ENCODE measurements around the gene INMT.

Gene INMT

DNA sequence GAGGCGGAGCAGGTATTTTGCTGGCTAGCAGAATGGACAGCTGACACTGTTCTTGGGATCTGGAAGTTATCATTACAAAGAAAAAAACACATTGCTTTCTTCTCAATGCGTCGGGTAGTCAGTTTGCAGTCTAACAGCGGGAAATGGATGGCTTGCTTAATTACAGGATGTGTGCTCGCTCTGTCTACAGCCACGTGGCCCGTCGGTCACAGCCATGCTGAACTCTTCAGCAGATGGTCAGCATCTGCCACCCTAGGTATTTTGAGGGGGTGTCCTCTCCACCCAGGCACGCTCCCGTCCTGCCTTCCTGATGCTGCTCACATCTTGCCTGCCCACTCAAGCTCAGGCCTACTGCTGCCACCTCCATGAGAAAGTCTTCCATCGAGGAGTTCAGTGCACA is 20.4 kb upstream of the INMT start:
- DNase-seq (ENCODE audit: low spot score) = no peak
- Histone ChIP-seq H3K4me3 (no peak overlapping the region), H3K27ac (no peak overlapping the region)
- TF ChIP-seq, protein P1, sequence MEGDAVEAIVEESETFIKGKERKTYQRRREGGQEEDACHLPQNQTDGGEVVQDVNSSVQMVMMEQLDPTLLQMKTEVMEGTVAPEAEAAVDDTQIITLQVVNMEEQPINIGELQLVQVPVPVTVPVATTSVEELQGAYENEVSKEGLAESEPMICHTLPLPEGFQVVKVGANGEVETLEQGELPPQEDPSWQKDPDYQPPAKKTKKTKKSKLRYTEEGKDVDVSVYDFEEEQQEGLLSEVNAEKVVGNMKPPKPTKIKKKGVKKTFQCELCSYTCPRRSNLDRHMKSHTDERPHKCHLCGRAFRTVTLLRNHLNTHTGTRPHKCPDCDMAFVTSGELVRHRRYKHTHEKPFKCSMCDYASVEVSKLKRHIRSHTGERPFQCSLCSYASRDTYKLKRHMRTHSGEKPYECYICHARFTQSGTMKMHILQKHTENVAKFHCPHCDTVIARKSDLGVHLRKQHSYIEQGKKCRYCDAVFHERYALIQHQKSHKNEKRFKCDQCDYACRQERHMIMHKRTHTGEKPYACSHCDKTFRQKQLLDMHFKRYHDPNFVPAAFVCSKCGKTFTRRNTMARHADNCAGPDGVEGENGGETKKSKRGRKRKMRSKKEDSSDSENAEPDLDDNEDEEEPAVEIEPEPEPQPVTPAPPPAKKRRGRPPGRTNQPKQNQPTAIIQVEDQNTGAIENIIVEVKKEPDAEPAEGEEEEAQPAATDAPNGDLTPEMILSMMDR (IDR thresholded peaks at IDR 0.05) = no peak

DNA sequence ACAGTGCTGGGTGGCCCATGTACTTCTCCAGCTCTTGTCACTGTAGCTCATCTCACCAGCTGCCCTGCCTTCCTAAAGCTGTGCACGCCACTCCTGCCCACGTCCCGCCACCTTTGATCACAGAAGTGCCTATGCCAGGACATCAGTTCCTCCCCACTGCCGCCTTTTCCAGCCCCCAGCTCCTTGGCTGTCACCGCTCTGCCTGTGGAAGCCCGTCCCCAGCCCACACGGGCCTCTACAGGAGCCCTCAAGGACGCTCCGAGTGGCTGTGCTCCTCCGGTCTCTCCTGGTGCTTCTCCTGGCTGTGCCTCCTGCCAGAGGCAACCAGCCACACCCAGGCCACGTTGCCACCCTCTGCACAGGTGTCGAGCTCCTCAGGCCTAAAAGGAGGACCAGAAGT is 19.3 kb upstream of the INMT start:
- Histone ChIP-seq H3K27ac (no peak overlapping the region), H3K4me3 (no peak overlapping the region)
- no peak for DNase-seq (ENCODE audit: low spot score)
- TF ChIP-seq, protein P1 (IDR thresholded peaks at IDR 0.05) = no peak

DNA sequence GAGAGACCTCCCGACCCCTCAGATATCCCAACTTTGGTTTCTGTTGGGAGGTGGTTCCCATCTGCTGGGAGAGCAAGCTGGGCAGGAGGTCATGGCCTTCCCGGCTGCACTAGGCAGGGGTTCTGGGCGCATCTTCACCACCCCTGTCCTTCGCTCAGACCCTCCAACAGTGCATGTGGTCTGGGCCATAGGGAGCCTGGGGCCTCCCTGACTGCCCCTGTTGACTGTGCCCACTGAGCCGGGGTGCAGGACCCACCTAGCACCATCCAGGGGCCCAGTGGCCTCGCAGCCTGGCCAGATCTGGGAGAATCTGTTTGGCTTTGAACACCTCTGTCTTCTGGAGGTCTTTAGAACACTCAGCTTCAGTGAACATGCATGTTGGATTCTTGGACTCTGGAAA is 18.7 kb upstream of the INMT start:
- Histone ChIP-seq H3K4me3 (no peak overlapping the region), H3K27ac (no peak overlapping the region)
- DNase-seq (ENCODE audit: low spot score) = no peak
- TF ChIP-seq, protein P1 (IDR thresholded peaks at IDR 0.05) = no peak

DNA sequence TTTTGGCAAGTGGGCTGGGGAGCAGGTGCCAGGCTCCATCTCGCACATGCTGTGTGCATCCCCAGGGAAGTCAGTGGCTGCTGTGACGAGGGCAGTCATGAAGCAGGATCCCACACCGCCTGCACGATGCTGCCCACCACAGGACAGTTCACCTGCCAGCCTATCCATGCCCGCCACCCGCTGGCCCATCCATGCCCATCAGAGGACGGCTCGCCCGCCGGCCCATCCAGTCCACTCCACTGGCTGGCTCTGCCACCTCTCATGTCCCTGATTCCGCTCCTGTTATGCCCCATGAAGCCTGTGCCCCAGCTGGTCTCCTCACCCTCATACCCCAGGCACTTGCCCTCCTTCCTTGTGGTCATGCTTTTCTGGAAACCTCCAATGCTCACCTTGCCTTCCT is 18.2 kb upstream of the INMT start:
- TF ChIP-seq, protein P1 (IDR thresholded peaks at IDR 0.05) = no peak
- no peak overlapping the region for H3K27ac ChIP-seq

DNA sequence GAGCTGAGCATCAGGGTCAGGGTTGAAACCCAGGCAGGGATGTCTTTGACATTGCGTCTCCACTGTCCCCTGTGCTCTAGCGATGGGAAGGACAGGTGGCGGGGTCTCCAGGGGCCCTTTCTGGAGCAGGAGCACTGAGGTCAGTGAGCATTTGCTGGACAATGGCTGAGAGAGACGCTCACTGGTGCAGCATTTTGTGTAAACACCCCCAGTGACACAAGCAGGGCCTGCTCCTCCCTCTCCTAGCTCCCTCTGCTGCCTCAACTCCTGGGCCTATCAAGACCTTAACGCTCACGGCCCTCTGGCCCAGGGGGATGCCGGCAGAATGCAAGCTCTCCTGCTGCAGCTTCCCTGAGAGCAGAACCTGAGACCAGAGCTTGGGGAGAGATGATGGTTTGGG is 17.4 kb upstream of the INMT start:
- no peak for DNase-seq (ENCODE audit: low spot score)
- TF ChIP-seq, protein P1 (IDR thresholded peaks at IDR 0.05) = no peak

More for the DNA sequence above, 18.2 kb upstream of the INMT start:
- no peak overlapping the region for H3K4me3 ChIP-seq
- DNase-seq (ENCODE audit: low spot score) = no peak

DNA sequence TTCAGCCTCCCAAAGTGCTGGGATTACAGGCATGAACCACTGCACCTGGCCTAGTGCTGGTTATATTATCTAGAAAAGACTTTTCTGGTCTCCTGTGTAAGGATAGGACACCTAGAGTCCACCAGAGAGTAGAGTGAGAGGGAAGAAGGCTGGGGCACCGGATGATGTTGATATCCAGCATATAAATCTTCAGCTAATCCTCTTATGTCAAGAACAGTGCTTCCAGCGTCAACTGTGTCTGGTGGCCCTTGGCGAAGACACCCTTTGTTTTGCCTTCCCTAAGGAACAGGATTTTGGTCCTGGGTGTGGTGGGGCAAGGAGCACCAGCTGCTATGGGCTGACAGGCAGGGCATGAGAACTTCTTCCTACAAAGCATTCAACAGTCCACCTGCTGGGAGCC is 16.3 kb upstream of the INMT start:
- H3K27ac ChIP-seq = no peak overlapping the region
- no peak for DNase-seq (ENCODE audit: low spot score)
- TF ChIP-seq, protein P1 (IDR thresholded peaks at IDR 0.05) = no peak
- no peak overlapping the region for H3K4me3 ChIP-seq

More for the DNA sequence above, 17.4 kb upstream of the INMT start:
- Histone ChIP-seq H3K27ac (no peak overlapping the region), H3K4me3 (no peak overlapping the region)

DNA sequence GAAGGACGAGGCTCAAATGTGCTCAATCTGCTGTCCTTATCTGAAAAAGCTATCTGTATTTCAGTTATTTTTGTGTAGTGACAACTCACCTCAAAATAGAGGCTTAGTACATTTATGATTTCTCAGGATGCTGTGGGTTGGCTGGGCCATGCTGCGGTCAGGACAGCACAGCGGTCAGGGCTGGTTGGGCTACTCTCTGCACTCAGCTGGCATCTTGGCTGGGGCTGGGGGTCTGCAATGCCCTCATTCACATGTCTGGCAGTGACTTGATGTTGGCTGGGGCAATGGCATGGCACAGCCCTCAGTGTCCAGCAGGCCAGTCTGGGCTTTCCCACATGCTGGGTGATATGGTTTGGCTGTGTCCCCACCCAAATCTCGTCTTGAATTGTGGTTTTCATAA is 15.6 kb upstream of the INMT start:
- TF ChIP-seq, protein P1 (IDR thresholded peaks at IDR 0.05) = no peak
- Histone ChIP-seq H3K4me3 (no peak overlapping the region), H3K27ac (no peak overlapping the region)
- DNase-seq (ENCODE audit: low spot score) = no peak

Data from coronary artery (tissue), 2 donors.